Measurements from ENCODE around the gene SF3B3. TPM values are rescaled to one million over a fixed set of nuclear protein-coding genes. Genes with fewer than 3 reads are reported as not detected.
"Not testable (repeated sequence)": the region's sequence is repeated elsewhere in the genome, so short reads cannot be mapped to it uniquely, and the experiment has no call there.

SF3B3 gene
- total RNA-seq, 1 experiment from 2014 or later, result 267 TPM

- DNase-seq (ENCODE audit: low read depth), result no peak
Measured at GRCh38 chr16:70511833-70512232, 11.8 kb upstream of the SF3B3 start.

- DNase-seq (ENCODE audit: low read depth), result peak; percentile 75
Measured at GRCh38 chr16:70512456-70512855, 11.2 kb upstream of the SF3B3 start.

- DNase-seq (ENCODE audit: low read depth), result peak; percentile 80
Measured at GRCh38 chr16:70520612-70521297, 2.9 kb upstream of the SF3B3 start.

GRCh38 chr16:70522216-70523075, 1.2 kb upstream of the SF3B3 start:
- no peak for DNase-seq (ENCODE audit: low read depth)

GRCh38 chr16:70523076-70523742, 407 bp upstream of the SF3B3 start, which contains the start of gene COG4:
Gene COG4, minus strand, starts transcription at chr16:70523554. Its CDS starts 11 bp downstream, at chr16:70523543.
- peak; percentile 78 for DNase-seq (ENCODE audit: low read depth)

GRCh38 chr16:70524399-70524825, 796 bp downstream of the SF3B3 start:
- peak; percentile 36 for DNase-seq (ENCODE audit: low read depth)

- no peak for DNase-seq (ENCODE audit: low read depth)
Measured at GRCh38 chr16:70526403-70526802, 2.8 kb downstream of the SF3B3 start.

- no peak for DNase-seq (ENCODE audit: low read depth)
Measured at GRCh38 chr16:70527315-70527996, 3.8 kb downstream of the SF3B3 start.

- DNase-seq (ENCODE audit: low read depth), result peak; percentile 27
Measured at GRCh38 chr16:70529051-70529777, 5.6 kb downstream of the SF3B3 start.

GRCh38 chr16:70529954-70530353, 6.3 kb downstream of the SF3B3 start:
- not testable (repeated sequence) for DNase-seq (ENCODE audit: low read depth)

GRCh38 chr16:70534971-70535370, 11.4 kb downstream of the SF3B3 start:
- DNase-seq (ENCODE audit: low read depth), result no peak

- no peak for DNase-seq (ENCODE audit: low read depth)
Measured at GRCh38 chr16:70540994-70541393, 17.4 kb downstream of the SF3B3 start.

- no peak for DNase-seq (ENCODE audit: low read depth)
Measured at GRCh38 chr16:70544548-70544947, 20.9 kb downstream of the SF3B3 start.

GRCh38 chr16:70548936-70549335, 25.3 kb downstream of the SF3B3 start:
- no peak for DNase-seq (ENCODE audit: low read depth)

- DNase-seq (ENCODE audit: low read depth), result no peak
Measured at GRCh38 chr16:70550082-70550481, 26.5 kb downstream of the SF3B3 start.

GRCh38 chr16:70551788-70552187, 28.2 kb downstream of the SF3B3 start:
- DNase-seq (ENCODE audit: low read depth), result no peak

- DNase-seq (ENCODE audit: low read depth), result no peak
Measured at GRCh38 chr16:70552675-70553074, 29.1 kb downstream of the SF3B3 start.

GRCh38 chr16:70553645-70554044, 30.0 kb downstream of the SF3B3 start:
- DNase-seq (ENCODE audit: low read depth), result no peak

- no peak for DNase-seq (ENCODE audit: low read depth)
Measured at GRCh38 chr16:70556063-70556462, 32.4 kb downstream of the SF3B3 start.

GRCh38 chr16:70561623-70562022, 38.0 kb downstream of the SF3B3 start:
- no peak for DNase-seq (ENCODE audit: low read depth)

GRCh38 chr16:70563636-70564035, 40.0 kb downstream of the SF3B3 start:
- no peak for DNase-seq (ENCODE audit: low read depth)

All from HT1080 (cell line).